Measurements from ENCODE around the gene RGR.

GRCh38 chr10:84208023-84208422 lies 36.8 kb upstream of the RGR start:
- TF ChIP-seq USF2 (CRISPR knock-in tag; IDR thresholded peaks at IDR 0.05) (no peak), CTCF (IDR thresholded peaks at IDR 0.05) (no peak), JAZF1 (CRISPR knock-in tag; IDR thresholded peaks at IDR 0.05) (no peak), ZNF317 (CRISPR knock-in tag; IDR thresholded peaks at IDR 0.05; ENCODE audit: borderline replicate concordance, low read depth) (no peak), PREB (CRISPR knock-in tag; IDR thresholded peaks at IDR 0.05; ENCODE audit: borderline replicate concordance) (no peak), FOXP4 (CRISPR knock-in tag; IDR thresholded peaks at IDR 0.05) (no peak), ZNF138 (CRISPR knock-in tag; conservative IDR thresholded peaks at IDR 0.05) (no peak), ATF6 (CRISPR knock-in tag; IDR thresholded peaks at IDR 0.05) (no peak), NFYB (CRISPR knock-in tag; conservative IDR thresholded peaks at IDR 0.05; ENCODE audit: low read depth) (no peak)
- TF ChIP-seq, protein P1, sequence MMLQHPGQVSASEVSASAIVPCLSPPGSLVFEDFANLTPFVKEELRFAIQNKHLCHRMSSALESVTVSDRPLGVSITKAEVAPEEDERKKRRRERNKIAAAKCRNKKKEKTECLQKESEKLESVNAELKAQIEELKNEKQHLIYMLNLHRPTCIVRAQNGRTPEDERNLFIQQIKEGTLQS (CRISPR knock-in tag; conservative IDR thresholded peaks at IDR 0.05): no peak

All from WTC11 (cell line).